AG04450 (cell line): ENCODE data around the gene SREK1IP1. TPM values are rescaled to one million over a fixed set of nuclear protein-coding genes. Genes with fewer than 3 reads are reported as not detected.

Experiments used
- CTCF ChIA-PET: fragments of 300-600, 350-600 bp; formaldehyde crosslinking; extraction: SDS; loops from one replicate; lab custom pipeline; 2022; ENCODE audit warnings: antibody characterized with exemption, inconsistent platforms; lab: Charles Lee
- POLR2A ChIA-PET: fragments of 350-600 bp; formaldehyde crosslinking; extraction: SDS; loops from one replicate; lab custom pipeline; 2021; ENCODE audit warnings: antibody characterized with exemption, inconsistent platforms; lab: Yijun Ruan, JAX
- DNase-seq: peaks from one replicate; pipeline ENCODE4 v3.0.0-alpha.2; 2011; ENCODE audit warnings: low read depth, low spot score
- H3K27ac ChIP-seq: one replicate; pipeline ENCODE4 v1.5.1; 2012; ENCODE audit warnings: low read depth, low read length, control low read depth
- H3K27me3 ChIP-seq: one replicate; pipeline ENCODE4 v1.6.0; 2012; ENCODE audit warnings: low read length; ENCODE audit not compliant: control insufficient read depth, insufficient read depth
- H3K4me3 ChIP-seq: 2 replicates; pipeline ENCODE4 v1.5.1; 2011; ENCODE audit warnings: mild to moderate bottlenecking, low read depth, low read length, control low read depth
- H3K9me3 ChIP-seq: 2 replicates; pipeline ENCODE4 v1.5.1; 2012; ENCODE audit warnings: low read length; ENCODE audit not compliant: control insufficient read depth, insufficient read depth
- polyA plus RNA-seq: library from polyadenylated mRNA; depleted of rRNA; stranded (reverse); fragments of >200 nt; gene quantifications from 2 replicates; pipeline ENCODE4 v1.2.3, GENCODE V29; 2011
- TF ChIP-seq, protein P1 (sequence below): IDR thresholded peaks from 2 replicates; pipeline ENCODE4 v1.5.1; 2011; ENCODE audit warnings: low read depth, low read length, control low read depth, inconsistent platforms

The SREK1IP1 gene
- polyA plus RNA-seq, 1 experiment, result 3.8 TPM

DNA sequence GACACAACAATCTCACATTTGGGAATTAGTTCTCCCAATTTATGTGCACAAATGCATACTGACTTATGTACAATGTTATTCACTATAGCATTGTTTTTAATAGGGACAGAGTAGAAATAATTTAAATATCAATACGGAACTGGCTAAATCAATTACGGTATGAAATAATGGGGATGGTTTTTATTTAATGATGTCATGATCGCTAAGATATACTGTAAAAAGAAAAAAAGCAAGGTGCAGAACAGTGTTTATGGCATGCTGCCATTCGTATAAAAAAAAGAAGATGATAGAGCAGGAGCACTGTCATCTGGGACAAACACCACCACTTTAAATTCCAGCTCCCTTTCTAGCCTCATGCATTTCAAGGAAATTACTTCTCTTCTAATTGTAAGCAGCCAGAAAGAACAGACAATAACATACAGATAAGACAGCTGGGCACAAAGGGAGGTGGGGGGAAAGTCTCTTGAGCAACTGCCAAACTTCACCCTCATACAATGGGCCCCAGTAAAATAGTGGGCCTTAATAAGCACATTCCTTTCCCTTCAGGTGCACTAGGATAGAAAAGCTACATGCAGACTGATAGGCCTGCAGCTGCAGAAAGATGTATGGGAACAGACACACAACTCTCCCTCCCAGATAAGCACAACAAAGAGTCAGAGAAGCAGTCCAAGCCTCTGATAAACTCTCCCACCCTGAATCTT lies 8.4 kb downstream of the SREK1IP1 start:
- Histone ChIP-seq H3K27ac (no peak overlapping the region), H3K9me3 (no peaks in the 10 kb centered on the region), H3K4me3 (no peak overlapping the region), H3K27me3 (no peaks in the 10 kb centered on the region)
- ChIA-PET CTCF (no interaction called here), POLR2A (no interaction called here)
- no peak for DNase-seq
- TF ChIP-seq, protein P1, sequence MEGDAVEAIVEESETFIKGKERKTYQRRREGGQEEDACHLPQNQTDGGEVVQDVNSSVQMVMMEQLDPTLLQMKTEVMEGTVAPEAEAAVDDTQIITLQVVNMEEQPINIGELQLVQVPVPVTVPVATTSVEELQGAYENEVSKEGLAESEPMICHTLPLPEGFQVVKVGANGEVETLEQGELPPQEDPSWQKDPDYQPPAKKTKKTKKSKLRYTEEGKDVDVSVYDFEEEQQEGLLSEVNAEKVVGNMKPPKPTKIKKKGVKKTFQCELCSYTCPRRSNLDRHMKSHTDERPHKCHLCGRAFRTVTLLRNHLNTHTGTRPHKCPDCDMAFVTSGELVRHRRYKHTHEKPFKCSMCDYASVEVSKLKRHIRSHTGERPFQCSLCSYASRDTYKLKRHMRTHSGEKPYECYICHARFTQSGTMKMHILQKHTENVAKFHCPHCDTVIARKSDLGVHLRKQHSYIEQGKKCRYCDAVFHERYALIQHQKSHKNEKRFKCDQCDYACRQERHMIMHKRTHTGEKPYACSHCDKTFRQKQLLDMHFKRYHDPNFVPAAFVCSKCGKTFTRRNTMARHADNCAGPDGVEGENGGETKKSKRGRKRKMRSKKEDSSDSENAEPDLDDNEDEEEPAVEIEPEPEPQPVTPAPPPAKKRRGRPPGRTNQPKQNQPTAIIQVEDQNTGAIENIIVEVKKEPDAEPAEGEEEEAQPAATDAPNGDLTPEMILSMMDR, result no peak

DNA sequence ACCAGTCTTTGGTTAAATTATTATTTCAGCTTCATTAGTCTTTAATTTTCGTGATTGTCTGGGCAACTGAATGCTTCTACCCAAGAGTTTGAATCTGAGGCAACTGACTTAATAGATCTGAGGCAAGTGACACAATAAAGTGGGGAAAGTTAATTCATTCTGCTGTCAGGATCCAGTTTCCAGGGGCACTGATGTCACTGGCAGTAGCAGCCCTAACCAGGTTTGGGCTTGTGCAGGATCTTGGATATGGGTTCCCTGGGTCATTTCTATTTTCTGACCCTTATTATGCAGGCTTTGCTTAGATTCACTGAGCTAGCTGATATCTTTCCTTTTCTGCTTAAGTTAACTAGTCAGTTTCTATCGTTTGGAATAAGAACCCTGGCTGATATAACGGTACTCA lies 9.6 kb downstream of the SREK1IP1 start:
- POLR2A ChIA-PET, result no interaction called here
- CTCF ChIA-PET, result interaction anchor here (0.7 to 0.9 kb wide), 2 partner anchors 26 to 530 kb away, joined by 3 read pairs; no protein-coding TSS in a partner anchor

DNA sequence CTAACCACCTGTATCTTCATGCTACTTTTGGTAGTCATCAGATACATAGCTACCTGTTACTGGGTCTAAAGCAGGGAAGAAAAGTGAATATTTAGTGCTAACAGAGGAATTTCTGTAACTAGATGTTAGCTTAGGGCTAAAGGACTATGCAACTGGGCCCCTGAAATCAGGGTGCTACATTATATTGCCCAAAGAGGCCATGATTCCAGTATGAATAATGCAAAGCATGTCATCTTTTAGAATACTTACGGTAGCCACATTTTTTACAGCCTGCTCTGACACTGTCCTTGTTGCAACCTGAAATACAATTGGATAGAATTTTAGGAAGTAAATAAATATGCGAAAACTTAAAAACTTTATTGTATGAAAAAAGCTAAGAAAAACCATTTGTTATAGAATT lies 14.4 kb downstream of the SREK1IP1 start:
- no peak for DNase-seq
- TF ChIP-seq, protein P1, result no peak
- Histone ChIP-seq H3K4me3 (no peak overlapping the region), H3K27ac (no peak overlapping the region), H3K9me3 (no peaks in the 10 kb centered on the region), H3K27me3 (no peaks in the 10 kb centered on the region)
- ChIA-PET CTCF (interaction anchor here (1.0 kb wide), 1 partner anchor 119 kb away, joined by 3 read pairs; no protein-coding TSS in a partner anchor), POLR2A (no interaction called here)

More for the DNA sequence above, 9.6 kb downstream of the SREK1IP1 start:
- H3K27ac ChIP-seq, result no peak overlapping the region
- no peak for DNase-seq
- TF ChIP-seq, protein P1, result no peak
- H3K9me3 ChIP-seq, result no peaks in the 10 kb centered on the region
- no peak overlapping the region for H3K4me3 ChIP-seq
- H3K27me3 ChIP-seq, result no peaks in the 10 kb centered on the region

DNA sequence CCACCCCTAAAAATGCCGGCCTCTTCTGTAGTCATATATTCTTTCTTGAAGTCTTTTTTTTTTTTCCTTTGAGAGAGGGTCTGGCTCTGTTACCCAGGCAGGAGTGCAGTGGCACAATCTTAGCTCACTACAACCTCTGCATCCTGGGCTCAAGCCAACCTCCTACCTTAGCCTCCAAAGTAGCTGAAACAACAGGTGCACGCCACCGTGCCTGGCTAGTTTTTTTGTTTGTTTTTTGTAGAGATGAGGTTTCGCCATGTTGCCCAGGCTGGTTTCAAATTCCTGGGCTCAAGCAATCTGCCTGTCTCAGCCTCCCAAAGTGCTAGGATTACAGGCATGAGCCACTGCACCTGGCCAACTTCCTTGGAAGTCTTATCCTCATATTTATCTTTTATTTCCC lies 19.1 kb downstream of the SREK1IP1 start:
- H3K27ac ChIP-seq, result no peak overlapping the region
- no peaks in the 10 kb centered on the region for H3K9me3 ChIP-seq
- no peaks in the 10 kb centered on the region for H3K27me3 ChIP-seq
- TF ChIP-seq, protein P1, result no peak
- no peak for DNase-seq
- no peak overlapping the region for H3K4me3 ChIP-seq
- ChIA-PET POLR2A (no interaction called here), CTCF (interaction anchor here (0.6 to 1.7 kb wide), 3 partner anchors 27 to 559 kb away, joined by 3 to 5 read pairs (median 3); no protein-coding TSS in a partner anchor)

DNA sequence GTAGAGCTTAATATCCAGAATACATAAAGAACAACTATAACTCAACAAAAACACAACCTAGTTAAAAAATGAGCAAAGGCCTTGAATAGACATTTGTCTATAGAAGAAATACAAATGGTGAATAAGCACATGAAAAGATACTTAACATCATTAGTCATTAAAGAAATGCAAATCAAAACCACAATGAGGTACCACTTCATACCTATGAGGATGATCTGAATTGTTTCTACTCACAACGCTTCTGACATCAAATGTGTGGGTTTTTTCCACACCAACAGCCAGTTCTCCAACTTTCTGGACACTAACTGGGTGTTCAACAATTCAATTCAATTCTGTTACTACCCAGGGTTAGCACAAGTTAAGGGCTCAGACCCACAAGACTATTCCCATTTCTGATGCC lies 22.0 kb downstream of the SREK1IP1 start:
- no peak for DNase-seq
- H3K4me3 ChIP-seq, result no peak overlapping the region
- H3K27ac ChIP-seq, result no peak overlapping the region
- TF ChIP-seq, protein P1, result no peak
- no peaks in the 10 kb centered on the region for H3K27me3 ChIP-seq
- ChIA-PET POLR2A (no interaction called here), CTCF (interaction anchor here (1.1 kb wide), 1 partner anchor 112 kb away, joined by 4 read pairs; no protein-coding TSS in a partner anchor)
- H3K9me3 ChIP-seq, result no peaks in the 10 kb centered on the region
